GM21526 (cell line): Measurements from ENCODE around the gene RSAD2.
A peak's percentile ranks its signal among the peaks of the same experiment; 100 is the strongest.
"Not testable (repeated sequence)": the region's sequence is repeated elsewhere in the genome, so short reads cannot be mapped to it uniquely, and the experiment has no call there.

Experiments used
- ATAC-seq: cut with Tn5 transposase; IDR thresholded peaks from one replicate; pipeline ENCODE4 v1.9.1; 2021; ENCODE audit warnings: moderate library complexity; ENCODE audit not compliant: unreplicated experiment, low FRiP score

The RSAD2 gene

GRCh38 chr2:6902581-6902980, 25.0 kb downstream of the RSAD2 start:
- not testable (repeated sequence) for ATAC-seq

GRCh38 chr2:6905668-6906067, 28.1 kb downstream of the RSAD2 start:
- no peak for ATAC-seq

GRCh38 chr2:6906165-6906741, 28.7 kb downstream of the RSAD2 start:
- ATAC-seq: no peak

GRCh38 chr2:6908291-6908690, 30.7 kb downstream of the RSAD2 start:
- no peak for ATAC-seq

GRCh38 chr2:6909431-6910385, 32.1 kb downstream of the RSAD2 start:
- peak; percentile 99 for ATAC-seq

- no peak for ATAC-seq
Observed at GRCh38 chr2:6911721-6912120, 34.1 kb downstream of the RSAD2 start.

GRCh38 chr2:6913415-6914157, 36.0 kb downstream of the RSAD2 start:
- ATAC-seq: no peak

GRCh38 chr2:6914828-6915227, 37.3 kb downstream of the RSAD2 start:
- ATAC-seq: no peak

GRCh38 chr2:6915399-6915798, 37.8 kb downstream of the RSAD2 start:
- no peak for ATAC-seq

- ATAC-seq: no peak
Observed at GRCh38 chr2:6916224-6916623, 38.6 kb downstream of the RSAD2 start.

GRCh38 chr2:6916736-6917070, 39.1 kb downstream of the RSAD2 start:
- no peak for ATAC-seq

- peak; percentile 80 for ATAC-seq
Observed at GRCh38 chr2:6917071-6917760, 39.6 kb downstream of the RSAD2 start, which contains the start of gene RNF144A. Gene RNF144A (plus strand): TSS chr2:6917412. CDS start chr2:6996927, 79,515 bp downstream.

GRCh38 chr2:6917761-6918421, 40.3 kb downstream of the RSAD2 start:
- ATAC-seq: peak; percentile 28

- ATAC-seq: no peak
Observed at GRCh38 chr2:6919901-6920742, 42.5 kb downstream of the RSAD2 start.

- no peak for ATAC-seq
Observed at GRCh38 chr2:6920743-6921064, 43.1 kb downstream of the RSAD2 start.

GRCh38 chr2:6921321-6921922, 43.8 kb downstream of the RSAD2 start:
- ATAC-seq: no peak

- ATAC-seq: no peak
Observed at GRCh38 chr2:6922201-6922656, 44.7 kb downstream of the RSAD2 start.

GRCh38 chr2:6923319-6923718, 45.7 kb downstream of the RSAD2 start:
- no peak for ATAC-seq
